Hepatocyte (in vitro differentiated cells): ENCODE results near the gene FZR1.

Experiments used
- EZH2 ChIP-seq: fragments of 200-600 bp; sonication (generic); IDR thresholded peaks from 2 replicates; pipeline ENCODE4 v1.6.1; 2016; ENCODE audit warnings: antibody characterized with exemption, mild to moderate bottlenecking, borderline replicate concordance
- TF ChIP-seq, protein P1 (sequence below): fragments of 200-600 bp; sonication (generic); IDR thresholded peaks from 2 replicates; pipeline ENCODE4 v1.5.1; 2016; ENCODE audit warnings: antibody characterized with exemption, mild to moderate bottlenecking; ENCODE audit not compliant: poor library complexity

DNA sequence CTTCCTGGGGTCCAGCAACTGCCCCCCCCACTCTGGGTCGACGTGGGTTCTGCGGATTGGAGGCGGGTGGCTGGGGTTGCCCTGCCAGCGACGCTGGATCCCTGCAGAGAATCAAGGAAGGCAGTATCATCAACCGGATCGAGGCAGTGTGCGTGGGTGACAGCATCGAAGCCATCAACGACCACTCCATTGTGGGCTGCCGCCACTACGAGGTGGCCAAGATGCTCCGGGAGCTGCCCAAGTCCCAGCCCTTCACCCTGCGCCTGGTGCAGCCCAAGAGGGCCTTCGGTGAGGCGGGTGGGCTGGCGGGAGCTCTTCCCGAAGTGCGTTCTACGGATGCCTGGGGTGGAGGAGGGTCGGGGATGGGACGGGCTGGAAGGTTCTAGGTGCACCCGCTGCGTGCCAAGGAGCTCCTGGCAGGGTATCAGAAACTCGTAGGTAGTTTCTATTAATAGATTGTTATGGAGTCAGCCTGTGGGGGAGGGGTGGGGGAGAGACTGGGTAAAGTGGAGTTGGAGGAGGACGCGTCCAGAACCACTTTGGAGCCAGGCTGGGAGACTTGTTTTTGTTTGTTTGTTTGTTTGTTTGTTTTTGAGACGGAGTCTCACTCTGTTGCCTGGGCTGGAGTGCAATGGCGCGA lies 80.7 kb downstream of the FZR1 start:
- TF ChIP-seq EZH2 = no peak
- TF ChIP-seq, protein P1, sequence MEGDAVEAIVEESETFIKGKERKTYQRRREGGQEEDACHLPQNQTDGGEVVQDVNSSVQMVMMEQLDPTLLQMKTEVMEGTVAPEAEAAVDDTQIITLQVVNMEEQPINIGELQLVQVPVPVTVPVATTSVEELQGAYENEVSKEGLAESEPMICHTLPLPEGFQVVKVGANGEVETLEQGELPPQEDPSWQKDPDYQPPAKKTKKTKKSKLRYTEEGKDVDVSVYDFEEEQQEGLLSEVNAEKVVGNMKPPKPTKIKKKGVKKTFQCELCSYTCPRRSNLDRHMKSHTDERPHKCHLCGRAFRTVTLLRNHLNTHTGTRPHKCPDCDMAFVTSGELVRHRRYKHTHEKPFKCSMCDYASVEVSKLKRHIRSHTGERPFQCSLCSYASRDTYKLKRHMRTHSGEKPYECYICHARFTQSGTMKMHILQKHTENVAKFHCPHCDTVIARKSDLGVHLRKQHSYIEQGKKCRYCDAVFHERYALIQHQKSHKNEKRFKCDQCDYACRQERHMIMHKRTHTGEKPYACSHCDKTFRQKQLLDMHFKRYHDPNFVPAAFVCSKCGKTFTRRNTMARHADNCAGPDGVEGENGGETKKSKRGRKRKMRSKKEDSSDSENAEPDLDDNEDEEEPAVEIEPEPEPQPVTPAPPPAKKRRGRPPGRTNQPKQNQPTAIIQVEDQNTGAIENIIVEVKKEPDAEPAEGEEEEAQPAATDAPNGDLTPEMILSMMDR = no peak
